OCI-LY3 (cell line): ENCODE data around the gene CLSTN2.

Source experiments
- H2AFZ ChIP-seq: fragments of 200-600, 300-600 bp; shearing (Covaris generic); 2 replicates; pipeline ENCODE4 v1.6.0; 2014; ENCODE audit warnings: antibody characterized with exemption, low read depth, low read length
- H3K27ac ChIP-seq: fragments of 200-600, 300-600 bp; sonication (generic); 2 replicates; pipeline ENCODE4 v1.5.1; 2014; ENCODE audit warnings: mild to moderate bottlenecking, low read length, moderate library complexity, mixed read lengths
- H3K27me3 ChIP-seq: fragments of 200-600, 300-600 bp; sonication (generic); 2 replicates; pipeline ENCODE4 v1.6.1; 2014; ENCODE audit warnings: low read depth, low read length, mixed read lengths
- H3K36me3 ChIP-seq: fragments of 200-600, 300-600 bp; sonication (generic); replicated peaks from 2 replicates; pipeline ENCODE3; 2014; ENCODE audit warnings: low read depth, low read length, mixed read lengths
- H3K4me1 ChIP-seq: fragments of 300-600, 200-600 bp; sonication (generic); 2 replicates; pipeline ENCODE4 v1.6.1; 2014; ENCODE audit warnings: low read length, mixed read lengths
- H3K4me2 ChIP-seq: fragments of 200-600, 300-600 bp; sonication (generic); 2 replicates; pipeline ENCODE4 v1.6.1; 2014; ENCODE audit warnings: low read length, mixed read lengths
- H3K4me3 ChIP-seq: fragments of 300-600, 200-600 bp; sonication (generic); 2 replicates; pipeline ENCODE4 v1.5.1; 2014; ENCODE audit warnings: antibody characterized with exemption, mild to moderate bottlenecking, low read length, moderate library complexity
- H3K79me2 ChIP-seq: fragments of 300-600, 200-600 bp; shearing (Covaris generic); 2 replicates; pipeline ENCODE4 v1.6.1; 2014; ENCODE audit warnings: mild to moderate bottlenecking, low read length, mixed read lengths
- H3K9ac ChIP-seq: fragments of 300-600, 200-600 bp; shearing (Covaris generic); 2 replicates; pipeline ENCODE4 v1.6.0; 2014; ENCODE audit warnings: mild to moderate bottlenecking, low read length, moderate library complexity
- H3K9me3 ChIP-seq: fragments of 200-600, 300-600 bp; shearing (Covaris generic); 2 replicates; pipeline ENCODE4 v1.6.1; 2014; ENCODE audit warnings: low read length, mixed read lengths; ENCODE audit not compliant: insufficient read depth
- H4K20me1 ChIP-seq: fragments of 200-600, 300-600 bp; sonication (generic); 2 replicates; pipeline ENCODE4 v1.6.1; 2016; ENCODE audit warnings: low read length, mixed read lengths; ENCODE audit not compliant: insufficient read depth
- CTCF ChIP-seq: fragments of 200-600, 300-600 bp; sonication (generic); IDR thresholded peaks from 2 replicates; pipeline ENCODE4 v1.5.1; 2014; ENCODE audit warnings: antibody characterized with exemption, low read length, low read depth
- EZH2phosphoT487 ChIP-seq: fragments of 200-600 bp; shearing (Covaris generic); IDR thresholded peaks from 2 replicates; pipeline ENCODE4 v1.6.1; 2018; ENCODE audit warnings: antibody characterized with exemption, mixed run types, low read depth

CLSTN2 gene

GRCh38 chr3:140103166-140103565 is 168.2 kb downstream of the CLSTN2 start:
- Histone ChIP-seq H3K27ac (no peak overlapping the region), H3K79me2 (no peaks in the 10 kb centered on the region), H3K9me3 (no peaks in the 10 kb centered on the region), H3K4me3 (no peak overlapping the region), H3K9ac (no peak overlapping the region), H2AFZ (no peak overlapping the region), H4K20me1 (no peaks in the 10 kb centered on the region), H3K4me1 (no peaks in the 10 kb centered on the region), H3K4me2 (no peak overlapping the region), H3K27me3 (peaks cover 7% of the 10 kb centered on the region; the same call in 1 of the 2 replicates), H3K36me3 (no peaks in the 10 kb centered on the region)
- no peak for TF ChIP-seq EZH2phosphoT487
- TF ChIP-seq CTCF: no peak

GRCh38 chr3:140103986-140104645 is 169.1 kb downstream of the CLSTN2 start:
- H2AFZ ChIP-seq: no peak overlapping the region
- no peaks in the 10 kb centered on the region for H3K79me2 ChIP-seq
- H4K20me1 ChIP-seq: no peaks in the 10 kb centered on the region
- no peaks in the 10 kb centered on the region for H3K4me1 ChIP-seq
- TF ChIP-seq EZH2phosphoT487 (no peak), CTCF (no peak)
- H3K36me3 ChIP-seq: no peaks in the 10 kb centered on the region
- H3K27ac ChIP-seq: no peak overlapping the region
- H3K4me3 ChIP-seq: no peak overlapping the region
- peaks cover 16% of the 10 kb centered on the region; the same call in 1 of the 2 replicates for H3K27me3 ChIP-seq
- H3K4me2 ChIP-seq: no peak overlapping the region
- H3K9me3 ChIP-seq: no peaks in the 10 kb centered on the region
- H3K9ac ChIP-seq: no peak overlapping the region

GRCh38 chr3:140113996-140114788 is 179.2 kb downstream of the CLSTN2 start:
- H3K79me2 ChIP-seq: no peaks in the 10 kb centered on the region
- no peak overlapping the region for H2AFZ ChIP-seq
- no peaks in the 10 kb centered on the region for H3K4me1 ChIP-seq
- no peaks in the 10 kb centered on the region for H3K9me3 ChIP-seq
- H4K20me1 ChIP-seq: no peaks in the 10 kb centered on the region
- no peak overlapping the region for H3K9ac ChIP-seq
- H3K4me2 ChIP-seq: no peak overlapping the region
- H3K36me3 ChIP-seq: no peaks in the 10 kb centered on the region
- peaks cover 24% of the 10 kb centered on the region for H3K27me3 ChIP-seq
- H3K4me3 ChIP-seq: no peak overlapping the region
- no peak overlapping the region for H3K27ac ChIP-seq
- no peak for TF ChIP-seq CTCF
- no peak for TF ChIP-seq EZH2phosphoT487

- Histone ChIP-seq H3K36me3 (no peaks in the 10 kb centered on the region), H4K20me1 (no peaks in the 10 kb centered on the region), H3K27me3 (peaks cover 23% of the 10 kb centered on the region), H3K9ac (no peak overlapping the region), H2AFZ (no peak overlapping the region), H3K4me2 (no peak overlapping the region), H3K4me1 (no peaks in the 10 kb centered on the region), H3K27ac (no peak overlapping the region), H3K79me2 (no peaks in the 10 kb centered on the region), H3K9me3 (no peaks in the 10 kb centered on the region), H3K4me3 (no peak overlapping the region)
- TF ChIP-seq CTCF (no peak), EZH2phosphoT487 (no peak)
These were observed 179.8 kb downstream of the CLSTN2 start for GRCh38 chr3:140114789-140115080.
